ENCODE results near the gene CFH. TPM values are rescaled to one million over a fixed set of nuclear protein-coding genes. Genes with fewer than 3 reads are reported as not detected.
"Not testable (repeated sequence)": the region's sequence is repeated elsewhere in the genome, so short reads cannot be mapped to it uniquely, and the experiment has no call there.

The CFH gene
- total RNA-seq, 1 donor from 2014 or later, result 108 TPM

- intact Hi-C loops (cut with DNase I), result no loop called here
- Histone ChIP-seq H3K4me3 (no peak overlapping the region), H3K27ac (no peak overlapping the region), H3K27me3 (no peaks in the 10 kb centered on the region), H3K36me3 (no peaks in the 10 kb centered on the region), H3K4me1 (no peaks in the 10 kb centered on the region), H3K9me3 (no peaks in the 10 kb centered on the region)
- TF ChIP-seq CTCF (IDR thresholded peaks at IDR 0.05), result no peak
- DNase-seq (ENCODE audit: low spot score in 2 of 2), result no peak
Observed at GRCh38 chr1:196701144-196701543, 49.3 kb downstream of the CFH start.

GRCh38 chr1:196709892-196710291 lies 58.0 kb downstream of the CFH start:
- H3K27ac ChIP-seq; H3K9me3 ChIP-seq; H3K27me3 ChIP-seq; H3K4me3 ChIP-seq; H3K4me1 ChIP-seq; intact Hi-C loops (cut with DNase I); H3K36me3 ChIP-seq; DNase-seq (ENCODE audit: low spot score in 2 of 2): not testable (repeated sequence)

- DNase-seq (ENCODE audit: low spot score in 2 of 2), result no peak
- intact Hi-C loops (cut with DNase I), result no loop called here
- no peak overlapping the region for H3K4me3 ChIP-seq
- H3K9me3 ChIP-seq, result no peaks in the 10 kb centered on the region
- H3K27me3 ChIP-seq, result no peaks in the 10 kb centered on the region
- H3K27ac ChIP-seq, result no peak overlapping the region
- no peaks in the 10 kb centered on the region for H3K36me3 ChIP-seq
- H3K4me1 ChIP-seq, result no peaks in the 10 kb centered on the region
- no peak for TF ChIP-seq CTCF (IDR thresholded peaks at IDR 0.05)
Observed at GRCh38 chr1:196717868-196718267, 66.0 kb downstream of the CFH start.

- no peaks in the 10 kb centered on the region for H3K27me3 ChIP-seq
- H3K36me3 ChIP-seq, result no peaks in the 10 kb centered on the region
- no peak for DNase-seq (ENCODE audit: low spot score in 2 of 2)
- peak in 1 of 3 experiments; percentile 23 for TF ChIP-seq CTCF (IDR thresholded peaks at IDR 0.05)
- intact Hi-C loops (cut with DNase I), result no loop called here
- H3K27ac ChIP-seq, result no peak overlapping the region
- no peaks in the 10 kb centered on the region for H3K4me1 ChIP-seq
- no peaks in the 10 kb centered on the region for H3K9me3 ChIP-seq
- H3K4me3 ChIP-seq, result no peak overlapping the region
Observed at GRCh38 chr1:196723325-196724185, 71.7 kb downstream of the CFH start.

GRCh38 chr1:196732526-196732925 lies 80.7 kb downstream of the CFH start:
- Histone ChIP-seq H3K4me3 (no peak overlapping the region), H3K27me3 (no peaks in the 10 kb centered on the region), H3K9me3 (no peaks in the 10 kb centered on the region), H3K36me3 (no peaks in the 10 kb centered on the region), H3K27ac (no peak overlapping the region), H3K4me1 (no peaks in the 10 kb centered on the region)
- TF ChIP-seq CTCF (IDR thresholded peaks at IDR 0.05), result no peak
- DNase-seq (ENCODE audit: low spot score in 2 of 2), result no peak
- intact Hi-C loops (cut with DNase I), result no loop called here

- no peaks in the 10 kb centered on the region for H3K9me3 ChIP-seq
- intact Hi-C loops (cut with DNase I), result no loop called here
- H3K36me3 ChIP-seq, result peaks cover 0 to under 1% of the 10 kb centered on the region in 2 donors
- no peak overlapping the region for H3K4me3 ChIP-seq
- H3K27ac ChIP-seq, result no peak overlapping the region
- no peaks in the 10 kb centered on the region for H3K27me3 ChIP-seq
- TF ChIP-seq CTCF (IDR thresholded peaks at IDR 0.05), result no peak
- DNase-seq (ENCODE audit: low spot score in 2 of 2), result no peak
- H3K4me1 ChIP-seq, result no peaks in the 10 kb centered on the region
Observed at GRCh38 chr1:196733091-196733970, 81.5 kb downstream of the CFH start.

Data from ascending aorta (tissue), 2 donors.